Stimulated activated memory B cell treated with anti-CD40 and anti-IgM and Interleukin-4, amounts not matched to agents 10 μg/mL and 1 μg/mL and 100 μg/mL, for 72 hours (primary cell): ENCODE measurements around the gene PCDHGB6.
A peak's percentile ranks its signal among the peaks of the same experiment; 100 is the strongest.
"Not testable (repeated sequence)": the region's sequence is repeated elsewhere in the genome, so short reads cannot be mapped to it uniquely, and the experiment has no call there.

Experiments used
- ATAC-seq: fragments of 150-1000 bp; cut with Tn5 transposase; 2 replicates; pipeline ENCODE4 v1.10.0; 2021
- H3K27ac Mint-ChIP-seq: one replicate; pipeline ENCODE4 v1.8.0; 2022; ENCODE audit warnings: mild to moderate bottlenecking, mixed read lengths
- H3K27me3 Mint-ChIP-seq: one replicate; pipeline ENCODE4 v1.8.0; 2022; ENCODE audit warnings: mixed read lengths
- H3K36me3 Mint-ChIP-seq: one replicate; pipeline ENCODE4 v1.8.0; 2022; ENCODE audit warnings: mixed read lengths
- H3K4me1 Mint-ChIP-seq: one replicate; pipeline ENCODE4 v1.8.0; 2022; ENCODE audit warnings: mixed read lengths
- H3K4me3 Mint-ChIP-seq: one replicate; pipeline ENCODE4 v1.8.0; 2022; ENCODE audit warnings: mild to moderate bottlenecking, moderate library complexity, mixed read lengths
- H3K9me3 Mint-ChIP-seq: one replicate; pipeline ENCODE4 v1.8.0; 2022; ENCODE audit warnings: mixed read lengths

PCDHGB6 gene

GRCh38 chr5:141402553-141403243, 5.1 kb upstream of the PCDHGB6 start, which contains the start of gene PCDHGA9:
TSS of gene PCDHGA9 (plus strand) at chr5:141402778. CDS start at chr5:141402953, 175 bp downstream.
- no peak for ATAC-seq
- Mint-ChIP-seq H3K27ac (no peak within 1 kb of the TSS), H3K9me3 (peaks cover 6% of the 10 kb centered on the region), H3K4me1 (no peaks in the 10 kb centered on the region), H3K4me3 (peak within 1 kb of the TSS; percentile 60), H3K27me3 (peaks cover 77% of the 10 kb centered on the region), H3K36me3 (peaks cover 6% of the 10 kb centered on the region)

GRCh38 chr5:141403387-141403786, 4.4 kb upstream of the PCDHGB6 start:
- Mint-ChIP-seq H3K4me1 (no peaks in the 10 kb centered on the region), H3K27me3 (peaks cover 84% of the 10 kb centered on the region), H3K36me3 (peaks cover 6% of the 10 kb centered on the region), H3K9me3 (peaks cover 9% of the 10 kb centered on the region), H3K4me3 (no peak overlapping the region), H3K27ac (no peak overlapping the region)
- ATAC-seq: no peak

GRCh38 chr5:141409598-141410306, 1.9 kb downstream of the PCDHGB6 start:
- H3K4me1 Mint-ChIP-seq: peaks cover 20% of the 10 kb centered on the region
- no peak overlapping the region for H3K27ac Mint-ChIP-seq
- no peak overlapping the region for H3K4me3 Mint-ChIP-seq

GRCh38 chr5:141411575-141411974, 3.8 kb downstream of the PCDHGB6 start:
- Mint-ChIP-seq H3K9me3 (peaks cover 12% of the 10 kb centered on the region), H3K36me3 (peaks cover 12% of the 10 kb centered on the region), H3K27me3 (peaks cover 74% of the 10 kb centered on the region), H3K4me1 (peaks cover 20% of the 10 kb centered on the region), H3K27ac (no peak overlapping the region), H3K4me3 (no peak overlapping the region)
- no peak for ATAC-seq

More at GRCh38 chr5:141409598-141410306, 1.9 kb downstream of the PCDHGB6 start:
- peaks cover 12% of the 10 kb centered on the region for H3K36me3 Mint-ChIP-seq
- ATAC-seq: no peak
- peaks cover 73% of the 10 kb centered on the region for H3K27me3 Mint-ChIP-seq
- H3K9me3 Mint-ChIP-seq: peaks cover 15% of the 10 kb centered on the region

- peak within 1 kb of the TSS; percentile 47 for H3K27ac Mint-ChIP-seq
- peaks cover 24% of the 10 kb centered on the region for H3K4me1 Mint-ChIP-seq
These were observed 5.2 kb downstream of the PCDHGB6 start, which contains the start of gene PCDHGA10 for GRCh38 chr5:141412854-141413539. TSS of gene PCDHGA10 (plus strand) at chr5:141412987. CDS start at chr5:141413176, 189 bp downstream.

GRCh38 chr5:141413540-141414069, 5.8 kb downstream of the PCDHGB6 start:
- Mint-ChIP-seq H3K4me1 (peaks cover 25% of the 10 kb centered on the region), H3K4me3 (peak overlapping the region; percentile 83), H3K27me3 (peaks cover 76% of the 10 kb centered on the region), H3K27ac (peak overlapping the region; percentile 47), H3K9me3 (peaks cover 14% of the 10 kb centered on the region), H3K36me3 (peaks cover 12% of the 10 kb centered on the region)
- ATAC-seq: no peak

More at GRCh38 chr5:141412854-141413539, 5.2 kb downstream of the PCDHGB6 start, which contains the start of gene PCDHGA10:
- Mint-ChIP-seq H3K4me3 (peak within 1 kb of the TSS; percentile 83), H3K27me3 (peaks cover 76% of the 10 kb centered on the region), H3K9me3 (peaks cover 14% of the 10 kb centered on the region), H3K36me3 (peaks cover 12% of the 10 kb centered on the region)
- peak; percentile 68 for ATAC-seq

- Mint-ChIP-seq H3K36me3 (peaks cover 12% of the 10 kb centered on the region), H3K27me3 (peaks cover 70% of the 10 kb centered on the region), H3K4me3 (peak overlapping the region; percentile 47), H3K4me1 (peaks cover 25% of the 10 kb centered on the region), H3K9me3 (peaks cover 11% of the 10 kb centered on the region)
- ATAC-seq, H3K27ac Mint-ChIP-seq: not testable (repeated sequence)
These were observed 6.9 kb downstream of the PCDHGB6 start for GRCh38 chr5:141414548-141415274.

GRCh38 chr5:141415275-141415618, 7.4 kb downstream of the PCDHGB6 start:
- Mint-ChIP-seq H3K4me1 (peaks cover 25% of the 10 kb centered on the region), H3K27me3 (peaks cover 64% of the 10 kb centered on the region), H3K4me3 (peak overlapping the region; percentile 47)
- not testable (repeated sequence) for ATAC-seq, H3K27ac Mint-ChIP-seq, H3K36me3 Mint-ChIP-seq, H3K9me3 Mint-ChIP-seq

GRCh38 chr5:141417494-141418172, 9.8 kb downstream of the PCDHGB6 start, which contains the start of gene PCDHGB7:
TSS of gene PCDHGB7 (plus strand) at chr5:141417677. CDS start at chr5:141417860, 183 bp downstream.
- Mint-ChIP-seq H3K4me1 (peaks cover 32% of the 10 kb centered on the region), H3K27me3 (peaks cover 78% of the 10 kb centered on the region), H3K9me3 (peaks cover 10% of the 10 kb centered on the region), H3K4me3 (peak within 1 kb of the TSS; percentile 75)
- not testable (repeated sequence) for ATAC-seq, H3K27ac Mint-ChIP-seq, H3K36me3 Mint-ChIP-seq

- Mint-ChIP-seq H3K9me3 (peaks cover 13% of the 10 kb centered on the region), H3K4me1 (peaks cover 17% of the 10 kb centered on the region), H3K36me3 (no peaks in the 10 kb centered on the region), H3K27me3 (peaks cover 78% of the 10 kb centered on the region), H3K4me3 (no peak overlapping the region), H3K27ac (no peak overlapping the region)
- no peak for ATAC-seq
These were observed 11.5 kb downstream of the PCDHGB6 start for GRCh38 chr5:141419074-141419880.

- peaks cover 62% of the 10 kb centered on the region for H3K27me3 Mint-ChIP-seq
- peaks cover 12% of the 10 kb centered on the region for H3K4me1 Mint-ChIP-seq
- no peak for ATAC-seq
- H3K9me3 Mint-ChIP-seq: peaks cover 13% of the 10 kb centered on the region
- H3K27ac Mint-ChIP-seq: no peak within 1 kb of the TSS
- peak within 1 kb of the TSS; percentile 75 for H3K4me3 Mint-ChIP-seq
- no peaks in the 10 kb centered on the region for H3K36me3 Mint-ChIP-seq
These were observed 13.2 kb downstream of the PCDHGB6 start, which contains the start of gene PCDHGA11 for GRCh38 chr5:141420855-141421488. TSS of gene PCDHGA11 (plus strand) at chr5:141421051. CDS start at chr5:141421228, 177 bp downstream.

- ATAC-seq: no peak
- Mint-ChIP-seq H3K27ac (no peak overlapping the region), H3K36me3 (no peaks in the 10 kb centered on the region), H3K4me1 (peaks cover 12% of the 10 kb centered on the region), H3K27me3 (peaks cover 57% of the 10 kb centered on the region), H3K4me3 (peak overlapping the region; percentile 75), H3K9me3 (peaks cover 13% of the 10 kb centered on the region)
These were observed 13.7 kb downstream of the PCDHGB6 start for GRCh38 chr5:141421489-141421855.

GRCh38 chr5:141422742-141423291, 15.0 kb downstream of the PCDHGB6 start:
- H3K36me3 Mint-ChIP-seq: peaks cover 7% of the 10 kb centered on the region
- H3K27ac Mint-ChIP-seq: no peak overlapping the region
- H3K4me1 Mint-ChIP-seq: peaks cover 10% of the 10 kb centered on the region
- ATAC-seq: no peak
- no peak overlapping the region for H3K4me3 Mint-ChIP-seq
- H3K27me3 Mint-ChIP-seq: peaks cover 49% of the 10 kb centered on the region
- peaks cover 13% of the 10 kb centered on the region for H3K9me3 Mint-ChIP-seq
